CD14-positive monocyte (primary cell): ENCODE data around the gene RAB1A. TPM values are rescaled to one million over a fixed set of nuclear protein-coding genes. Genes with fewer than 3 reads are reported as not detected.

ENCODE experiments used
- DNase-seq, 3 donors: peaks; one replicate each; pipeline ENCODE4 v3.0.0-alpha.2; 2011 to 2022
- H2AFZ ChIP-seq: 2 replicates; pipeline ENCODE4 v1.6.0; 2012; ENCODE audit warnings: mild to moderate bottlenecking, low read depth, low read length, inconsistent platforms; ENCODE audit not compliant: insufficient read depth, poor library complexity, severe bottlenecking
- H3K27ac ChIP-seq, 2 donors: 1 replicate in 1 of 2; 2 replicates in 1 of 2; pipeline ENCODE4 v1.5.1; 2012 to 2013; ENCODE audit warnings: low read length in 2 of 2, control low read depth in 1 of 2, inconsistent platforms in 1 of 2, low read depth in 1 of 2, mild to moderate bottlenecking in 1 of 2
- H3K27me3 ChIP-seq, 2 donors: one replicate each; pipeline versions ENCODE4 v1.6.0 to v1.6.1; 2011 to 2013; ENCODE audit warnings: low read length in 2 of 2; ENCODE audit not compliant: control insufficient read depth in 2 of 2, insufficient read depth in 2 of 2
- H3K36me3 ChIP-seq, 2 donors: replicated peaks in 1 of 2; 1 replicate in 1 of 2; 2 replicates in 1 of 2; pipeline versions ENCODE4 v1.5.1 to v1.6.1; 2012 to 2013; ENCODE audit warnings: low read length in 2 of 2, control low read depth in 1 of 2, inconsistent platforms in 1 of 2, mild to moderate bottlenecking in 1 of 2; ENCODE audit not compliant: insufficient read depth in 2 of 2, control insufficient read depth in 1 of 2
- H3K4me1 ChIP-seq, 2 donors: 1 replicate in 1 of 2; 2 replicates in 1 of 2; pipeline versions ENCODE4 v1.5.1 to v1.6.1; 2012 to 2013; ENCODE audit warnings: low read length in 2 of 2, control low read depth in 1 of 2, inconsistent platforms in 1 of 2, mild to moderate bottlenecking in 1 of 2, moderate library complexity in 1 of 2; ENCODE audit not compliant: insufficient read depth in 2 of 2, control insufficient read depth in 1 of 2
- H3K4me2 ChIP-seq: replicated peaks from 2 replicates; pipeline ENCODE3; 2012; ENCODE audit warnings: low read length, moderate library complexity, mild to moderate bottlenecking; ENCODE audit not compliant: poor library complexity, severe bottlenecking; ENCODE audit errors: extremely low read depth
- H3K4me3 ChIP-seq, 3 experiments: fragments of 200-600 bp in 1 of 3; sonication (generic) in 1 of 3; replicated peaks in 1 of 3; 1 replicate in 2 of 3; 2 replicates in 1 of 3; pipeline ENCODE4 v1.5.1; 2011 to 2013; ENCODE audit warnings: low read length in 3 of 3, mild to moderate bottlenecking in 3 of 3, control low read depth in 2 of 3, low read depth in 2 of 3, inconsistent platforms in 1 of 3, moderate library complexity in 1 of 3
- H3K79me2 ChIP-seq: 2 replicates; pipeline ENCODE4 v1.6.0; 2012; ENCODE audit warnings: mild to moderate bottlenecking, control low read depth, inconsistent platforms, low read length, moderate library complexity; ENCODE audit not compliant: insufficient read depth
- H3K9ac ChIP-seq: 2 replicates; pipeline ENCODE4 v1.6.0; 2017; ENCODE audit warnings: low read length, mild to moderate bottlenecking; ENCODE audit not compliant: insufficient read depth, poor library complexity, severe bottlenecking
- H3K9me3 ChIP-seq, 2 donors: replicated peaks in 1 of 2; 1 replicate in 1 of 2; 2 replicates in 1 of 2; pipeline versions ENCODE4 v1.5.1 to v1.6.1; 2012 to 2013; ENCODE audit warnings: low read length in 2 of 2, control low read depth in 1 of 2; ENCODE audit not compliant: control insufficient read depth in 1 of 2, insufficient read depth in 1 of 2
- H4K20me1 ChIP-seq: 2 replicates; pipeline ENCODE4 v1.6.0; 2012; ENCODE audit warnings: mild to moderate bottlenecking, low read length, control low read depth, moderate library complexity; ENCODE audit not compliant: insufficient read depth
- H3K27ac Mint-ChIP-seq, 7 donors: one replicate each; pipeline ENCODE4 v1.8.0; 2020; ENCODE audit warnings: mild to moderate bottlenecking in 7 of 7, mixed read lengths in 7 of 7, moderate library complexity in 6 of 7, inconsistent platforms in 2 of 7
- H3K27me3 Mint-ChIP-seq, 3 donors: one replicate each; pipeline ENCODE4 v1.8.0; 2021 to 2022; ENCODE audit warnings: low read depth in 3 of 3, mild to moderate bottlenecking in 3 of 3, mixed read lengths in 3 of 3, moderate library complexity in 3 of 3, inconsistent platforms in 1 of 3
- H3K36me3 Mint-ChIP-seq, 2 donors: one replicate each; pipeline ENCODE4 v1.8.0; 2020; ENCODE audit warnings: mixed read lengths in 2 of 2, inconsistent platforms in 1 of 2, mild to moderate bottlenecking in 1 of 2
- H3K4me1 Mint-ChIP-seq: one replicate; pipeline ENCODE4 v1.8.0; 2020; ENCODE audit warnings: mild to moderate bottlenecking, mixed read lengths
- H3K4me3 Mint-ChIP-seq, 2 donors: one replicate each; pipeline ENCODE4 v1.8.0; 2020; ENCODE audit warnings: mild to moderate bottlenecking in 2 of 2, mixed read lengths in 2 of 2, moderate library complexity in 1 of 2
- H3K9me3 Mint-ChIP-seq, 7 donors: one replicate each; pipeline ENCODE4 v1.8.0; 2020 to 2022; ENCODE audit warnings: mixed read lengths in 7 of 7, mild to moderate bottlenecking in 6 of 7, moderate library complexity in 6 of 7, inconsistent platforms in 2 of 7
- intact Hi-C, 2 donors: fragments of 100-400 bp; cut with micrococcal nuclease; formaldehyde crosslinking; loops; one replicate each; pipeline versions ENCODE4 v1.15.0 to v1.15.1; 2023
- polyA plus RNA-seq, 3 donors: library from polyadenylated mRNA; depleted of rRNA in 1 of 3; unstranded in 2 of 3; stranded (reverse) in 1 of 3; fragments of 300-500 nt in 2 of 3; fragments of >200 nt in 1 of 3; fragmentation: Illumina TruSeq in 2 of 3; gene quantifications; 1 replicate in 2 of 3; 2 replicates in 1 of 3; pipeline ENCODE4 v1.2.3, GENCODE V29; 2012 to 2021
- TF ChIP-seq, protein P1 (sequence below): fragments of 200-600 bp; IDR thresholded peaks from one replicate; pipeline ENCODE4 v1.8.0; 2022; ENCODE audit warnings: antibody characterized with exemption, mild to moderate bottlenecking

Gene RAB1A
- polyA plus RNA-seq, 3 donors: 106 to 124 (median 110) TPM

- Mint-ChIP-seq H3K27me3 (peaks cover 0 to 2% (median 0%) of the 10 kb centered on the region in 3 donors), H3K36me3 (peaks cover 5 to 24% of the 10 kb centered on the region in 2 donors), H3K9me3 (peaks cover 0 to 1% (median 0%) of the 10 kb centered on the region in 7 donors), H3K4me3 (no peak overlapping the region), H3K27ac (peak overlapping the region in 3 of 7 donors; percentile 7 to 57 (median 21)), H3K4me1 (peaks cover 58% of the 10 kb centered on the region)
- no peak for DNase-seq
- H3K4me3 ChIP-seq: no peak overlapping the region
- no peak overlapping the region for H3K9ac ChIP-seq
- peaks cover 0 to 18% of the 10 kb centered on the region in 2 donors for H3K36me3 ChIP-seq
- no peak overlapping the region for H3K4me2 ChIP-seq
- H4K20me1 ChIP-seq: peaks cover 100% of the 10 kb centered on the region
- H2AFZ ChIP-seq: no peak overlapping the region
- peak overlapping the region; percentile 32 to 41 for H3K27ac ChIP-seq
- peaks cover 24 to 25% of the 10 kb centered on the region in 2 donors for H3K4me1 ChIP-seq
- no peaks in the 10 kb centered on the region for H3K27me3 ChIP-seq
- intact Hi-C loops: no loop called here
- TF ChIP-seq, protein P1, sequence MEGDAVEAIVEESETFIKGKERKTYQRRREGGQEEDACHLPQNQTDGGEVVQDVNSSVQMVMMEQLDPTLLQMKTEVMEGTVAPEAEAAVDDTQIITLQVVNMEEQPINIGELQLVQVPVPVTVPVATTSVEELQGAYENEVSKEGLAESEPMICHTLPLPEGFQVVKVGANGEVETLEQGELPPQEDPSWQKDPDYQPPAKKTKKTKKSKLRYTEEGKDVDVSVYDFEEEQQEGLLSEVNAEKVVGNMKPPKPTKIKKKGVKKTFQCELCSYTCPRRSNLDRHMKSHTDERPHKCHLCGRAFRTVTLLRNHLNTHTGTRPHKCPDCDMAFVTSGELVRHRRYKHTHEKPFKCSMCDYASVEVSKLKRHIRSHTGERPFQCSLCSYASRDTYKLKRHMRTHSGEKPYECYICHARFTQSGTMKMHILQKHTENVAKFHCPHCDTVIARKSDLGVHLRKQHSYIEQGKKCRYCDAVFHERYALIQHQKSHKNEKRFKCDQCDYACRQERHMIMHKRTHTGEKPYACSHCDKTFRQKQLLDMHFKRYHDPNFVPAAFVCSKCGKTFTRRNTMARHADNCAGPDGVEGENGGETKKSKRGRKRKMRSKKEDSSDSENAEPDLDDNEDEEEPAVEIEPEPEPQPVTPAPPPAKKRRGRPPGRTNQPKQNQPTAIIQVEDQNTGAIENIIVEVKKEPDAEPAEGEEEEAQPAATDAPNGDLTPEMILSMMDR: no peak
- H3K79me2 ChIP-seq: peaks cover 100% of the 10 kb centered on the region
- no peaks in the 10 kb centered on the region for H3K9me3 ChIP-seq
These were observed 13.3 kb downstream of the RAB1A start for GRCh38 chr2:65116645-65117044.

GRCh38 chr2:65114921-65115320 lies 15.0 kb downstream of the RAB1A start:
- Histone ChIP-seq H3K27me3 (no peaks in the 10 kb centered on the region), H3K9me3 (no peaks in the 10 kb centered on the region), H2AFZ (no peak overlapping the region), H3K36me3 (peaks cover 4 to 18% of the 10 kb centered on the region in 2 donors), H3K4me3 (no peak overlapping the region), H3K27ac (no peak overlapping the region), H3K9ac (no peak overlapping the region), H3K79me2 (peaks cover 100% of the 10 kb centered on the region), H3K4me1 (peaks cover 29 to 32% of the 10 kb centered on the region in 2 donors), H3K4me2 (no peak overlapping the region), H4K20me1 (peaks cover 100% of the 10 kb centered on the region)
- Mint-ChIP-seq H3K27me3 (no peaks in the 10 kb centered on the region), H3K36me3 (peaks cover 6 to 30% of the 10 kb centered on the region in 2 donors), H3K4me3 (no peak overlapping the region), H3K27ac (peak overlapping the region in 3 of 7 donors; percentile 0 to 55 (median 31)), H3K9me3 (peaks cover 0 to 1% (median 0%) of the 10 kb centered on the region in 7 donors), H3K4me1 (peaks cover 53% of the 10 kb centered on the region)
- intact Hi-C loops: no loop called here
- TF ChIP-seq, protein P1: no peak
- DNase-seq: no peak
